ENCODE results near the gene TMEFF2. TPM values are rescaled to one million over a fixed set of nuclear protein-coding genes. Genes with fewer than 3 reads are reported as not detected.

The TMEFF2 gene
- total RNA-seq, 1 experiment from 2014 or later, result not detected

DNA sequence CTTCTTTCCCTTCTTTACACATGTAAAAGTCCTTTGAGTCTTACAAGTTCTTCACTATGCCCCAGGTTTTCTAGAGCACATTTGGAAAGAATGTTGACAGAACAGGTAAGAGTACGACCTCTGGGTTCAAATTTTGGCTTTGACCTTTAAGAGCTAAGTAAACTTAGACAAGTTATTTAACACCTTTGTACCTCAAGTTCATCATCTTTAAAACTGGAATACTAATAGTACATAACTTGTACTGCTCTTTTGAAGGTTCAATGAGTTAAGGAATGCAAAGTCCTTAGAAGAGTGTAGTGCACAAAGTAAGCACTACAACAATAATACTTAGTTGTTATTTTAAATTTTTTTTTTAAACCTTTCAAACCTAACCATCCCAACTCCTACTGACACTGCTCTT, 156.6 kb downstream of the TMEFF2 start:
- DNase-seq (ENCODE audit: low spot score), result no peak
- in situ Hi-C loops (cut with HindIII; ENCODE audit: low sequenced_read_pairs), result no loop called here

DNA sequence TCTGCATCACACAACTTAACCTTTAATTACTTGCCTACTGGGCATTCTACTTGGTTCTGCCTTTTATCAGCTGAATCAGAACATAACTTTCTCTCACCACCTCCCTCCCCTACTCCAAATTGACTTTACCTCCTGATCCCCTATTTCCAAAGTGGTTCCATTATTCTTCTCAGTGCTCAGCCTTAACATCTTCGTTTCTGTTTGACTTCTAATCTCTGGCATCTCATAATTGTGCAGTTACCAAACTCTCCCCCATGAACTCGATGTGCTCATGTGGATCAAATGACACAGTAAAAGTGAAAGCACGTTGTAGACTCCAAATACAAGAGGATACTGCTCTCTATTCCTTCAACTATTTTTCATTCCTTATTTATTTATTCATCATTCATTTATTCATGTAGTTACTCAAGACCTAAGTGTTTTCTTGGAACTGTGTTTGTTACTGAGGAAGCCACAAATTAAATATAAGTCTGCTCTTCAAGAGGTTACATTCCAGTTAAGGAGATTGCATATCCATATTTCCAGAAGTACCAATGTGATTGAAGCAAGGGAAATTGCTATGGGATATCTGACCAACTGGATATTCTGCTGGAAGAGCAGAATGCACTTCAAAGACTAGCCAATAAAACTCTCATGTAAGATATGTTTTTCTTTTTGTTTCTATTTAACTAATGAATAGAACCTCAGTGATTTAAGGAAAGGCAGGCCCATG, 158.8 kb downstream of the TMEFF2 start:
- no peak for DNase-seq (ENCODE audit: low spot score)
- in situ Hi-C loops (cut with HindIII; ENCODE audit: low sequenced_read_pairs), result no loop called here

DNA sequence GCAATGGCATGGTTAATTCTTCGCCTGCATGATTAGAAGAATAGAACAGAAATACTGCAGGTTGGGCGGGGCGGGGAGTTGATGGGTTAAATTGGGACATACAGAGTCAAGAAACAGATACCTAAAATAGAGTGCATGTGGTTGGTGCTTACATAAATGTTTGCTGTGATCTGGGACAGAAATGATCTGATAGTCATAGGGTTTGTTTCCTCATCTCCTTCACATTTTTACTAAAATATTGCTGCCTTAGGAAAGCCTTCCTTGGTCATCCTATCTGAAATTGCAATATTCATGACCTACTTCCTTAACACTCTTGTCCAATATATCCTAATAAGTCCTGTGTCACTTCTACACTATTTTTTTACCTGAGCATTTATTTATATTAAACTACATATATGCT, 163.9 kb downstream of the TMEFF2 start:
- in situ Hi-C loops (cut with HindIII; ENCODE audit: low sequenced_read_pairs), result no loop called here
- DNase-seq (ENCODE audit: low spot score), result no peak

DNA sequence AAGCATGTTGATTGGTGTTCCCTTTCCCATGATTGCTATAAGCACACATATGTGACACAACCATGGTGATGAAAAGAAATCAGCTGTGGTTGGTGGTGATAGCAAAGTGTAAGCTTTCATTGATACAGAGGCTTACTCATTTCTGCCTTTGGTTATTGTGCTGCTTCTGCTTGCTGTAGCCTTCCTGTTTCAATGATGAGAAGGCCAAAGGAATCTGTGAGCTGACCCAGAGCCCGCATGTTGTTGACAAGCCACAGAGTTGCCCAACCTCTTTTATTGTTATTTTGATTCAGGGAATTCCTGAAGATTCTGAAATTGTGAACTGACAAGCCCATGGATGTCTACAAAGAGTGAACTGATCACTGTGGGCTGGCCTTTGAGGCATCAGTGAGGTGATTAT, 164.4 kb downstream of the TMEFF2 start:
- no peak for DNase-seq (ENCODE audit: low spot score)
- in situ Hi-C loops (cut with HindIII; ENCODE audit: low sequenced_read_pairs), result no loop called here

- in situ Hi-C loops (cut with HindIII; ENCODE audit: low sequenced_read_pairs), result no loop called here
- no peak for DNase-seq (ENCODE audit: low spot score)
Measured at GRCh38 chr2:192029089-192029488, 165.6 kb downstream of the TMEFF2 start.

- no peak for DNase-seq (ENCODE audit: low spot score)
- in situ Hi-C loops (cut with HindIII; ENCODE audit: low sequenced_read_pairs), result no loop called here
Measured at GRCh38 chr2:192026825-192027120, 168.0 kb downstream of the TMEFF2 start.

- in situ Hi-C loops (cut with HindIII; ENCODE audit: low sequenced_read_pairs), result no loop called here
- no peak for DNase-seq (ENCODE audit: low spot score)
Measured at GRCh38 chr2:192026059-192026824, 168.5 kb downstream of the TMEFF2 start.

DNA sequence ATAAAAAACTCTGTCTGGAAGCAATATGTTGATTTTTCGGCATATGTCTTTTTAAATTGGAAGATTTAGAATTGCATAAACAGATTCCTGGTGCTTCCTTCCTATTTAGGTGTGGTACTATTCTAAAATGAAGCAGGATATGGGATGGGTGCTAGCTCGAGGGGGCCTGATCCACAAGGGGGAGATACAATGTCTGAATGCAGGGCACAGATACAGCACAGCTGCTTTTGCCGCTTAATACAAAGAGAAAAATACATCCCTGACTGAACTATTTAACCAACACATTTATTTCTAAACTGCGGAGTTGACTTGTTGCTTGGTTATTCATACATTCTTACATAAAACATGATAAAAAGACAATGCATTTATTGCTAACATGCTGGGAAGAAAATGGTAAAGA, 169.1 kb downstream of the TMEFF2 start:
- in situ Hi-C loops (cut with HindIII; ENCODE audit: low sequenced_read_pairs), result no loop called here
- DNase-seq (ENCODE audit: low spot score), result no peak

- no peak for DNase-seq (ENCODE audit: low spot score)
- in situ Hi-C loops (cut with HindIII; ENCODE audit: low sequenced_read_pairs), result no loop called here
Measured at GRCh38 chr2:192023006-192023405, 171.7 kb downstream of the TMEFF2 start.

- in situ Hi-C loops (cut with HindIII; ENCODE audit: low sequenced_read_pairs), result no loop called here
- DNase-seq (ENCODE audit: low spot score), result no peak
Measured at GRCh38 chr2:192017844-192018243, 176.9 kb downstream of the TMEFF2 start.

GRCh38 chr2:192016265-192016664, 178.5 kb downstream of the TMEFF2 start:
- in situ Hi-C loops (cut with HindIII; ENCODE audit: low sequenced_read_pairs), result no loop called here
- no peak for DNase-seq (ENCODE audit: low spot score)

GRCh38 chr2:192013211-192013610, 181.5 kb downstream of the TMEFF2 start:
- no peak for DNase-seq (ENCODE audit: low spot score)
- in situ Hi-C loops (cut with HindIII; ENCODE audit: low sequenced_read_pairs), result no loop called here

- in situ Hi-C loops (cut with HindIII; ENCODE audit: low sequenced_read_pairs), result no loop called here
- no peak for DNase-seq (ENCODE audit: low spot score)
Measured at GRCh38 chr2:192011196-192011595, 183.5 kb downstream of the TMEFF2 start.

DNA sequence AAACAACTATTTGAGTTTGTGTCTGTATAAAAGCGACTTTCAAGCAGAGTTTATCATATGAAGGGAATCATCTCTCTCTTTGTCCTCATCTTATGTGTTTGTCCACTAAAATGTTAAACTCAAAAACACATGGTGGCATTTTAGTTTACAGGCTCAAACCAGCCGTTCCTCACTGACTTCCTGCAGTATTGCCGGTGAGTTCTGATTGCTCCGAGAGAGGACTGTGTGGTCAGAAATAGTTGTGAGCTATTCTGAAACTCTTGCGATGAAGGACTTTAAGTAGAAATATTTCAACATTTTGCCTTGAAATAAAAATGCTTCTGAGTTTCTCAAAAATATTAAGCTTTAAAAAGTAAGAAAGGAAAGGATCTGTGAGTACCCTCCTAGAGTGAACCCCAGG, 184.7 kb downstream of the TMEFF2 start:
- in situ Hi-C loops (cut with HindIII; ENCODE audit: low sequenced_read_pairs), result no loop called here
- no peak for DNase-seq (ENCODE audit: low spot score)

DNA sequence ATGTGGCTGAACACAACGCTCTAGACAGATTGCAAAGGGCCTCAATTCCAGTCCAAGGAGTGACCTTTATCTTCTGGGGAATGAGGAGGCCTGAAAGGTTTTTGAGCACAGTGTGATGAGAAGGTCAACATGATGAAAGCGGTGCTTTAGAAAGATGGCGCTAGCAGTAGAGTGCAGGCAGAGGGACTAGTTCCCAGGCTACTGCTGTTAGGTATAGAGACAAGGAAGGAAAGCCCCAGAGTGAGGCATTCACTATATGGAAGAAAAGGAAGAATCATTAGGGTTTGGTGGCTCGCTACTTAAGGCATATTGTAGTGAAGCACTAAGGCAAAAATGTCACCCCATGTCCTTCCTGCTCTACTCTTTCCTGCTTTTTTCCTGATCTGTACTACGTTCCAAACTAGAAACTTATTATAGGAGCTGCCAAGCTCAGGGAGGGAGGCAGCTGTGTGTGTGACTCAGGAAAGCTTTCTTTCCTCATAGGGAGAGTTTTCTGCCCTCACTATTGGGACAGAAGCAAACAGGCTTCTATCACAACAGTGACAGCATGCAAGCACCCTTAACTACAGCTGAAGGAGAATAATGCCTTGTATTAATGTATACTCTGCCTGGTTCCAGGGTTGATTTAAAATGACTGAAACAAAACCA, 187.0 kb downstream of the TMEFF2 start:
- in situ Hi-C loops (cut with HindIII; ENCODE audit: low sequenced_read_pairs), result no loop called here
- no peak for DNase-seq (ENCODE audit: low spot score)

DNA sequence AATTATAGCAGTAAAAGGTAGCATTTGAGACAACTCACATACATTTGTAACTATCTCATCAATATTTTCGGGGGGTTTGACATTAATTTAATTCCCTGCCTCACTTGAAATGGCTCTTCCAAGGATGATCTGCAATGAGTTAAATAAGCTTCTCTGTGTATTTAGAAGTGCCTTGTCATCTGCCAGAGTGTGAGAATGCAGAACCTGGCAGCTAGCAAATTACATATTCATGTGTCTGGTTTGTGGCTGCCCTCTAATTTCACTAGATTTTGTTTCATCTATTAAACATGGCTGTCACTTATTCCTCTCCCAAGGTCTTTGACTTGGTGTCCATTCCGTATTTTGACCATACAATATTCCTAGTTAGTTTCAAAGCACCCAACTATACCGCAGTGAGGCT, 189.5 kb downstream of the TMEFF2 start:
- DNase-seq (ENCODE audit: low spot score), result no peak
- in situ Hi-C loops (cut with HindIII; ENCODE audit: low sequenced_read_pairs), result no loop called here

GRCh38 chr2:192004188-192004963, 190.4 kb downstream of the TMEFF2 start:
- DNase-seq (ENCODE audit: low spot score), result no peak
- in situ Hi-C loops (cut with HindIII; ENCODE audit: low sequenced_read_pairs), result no loop called here

DNA sequence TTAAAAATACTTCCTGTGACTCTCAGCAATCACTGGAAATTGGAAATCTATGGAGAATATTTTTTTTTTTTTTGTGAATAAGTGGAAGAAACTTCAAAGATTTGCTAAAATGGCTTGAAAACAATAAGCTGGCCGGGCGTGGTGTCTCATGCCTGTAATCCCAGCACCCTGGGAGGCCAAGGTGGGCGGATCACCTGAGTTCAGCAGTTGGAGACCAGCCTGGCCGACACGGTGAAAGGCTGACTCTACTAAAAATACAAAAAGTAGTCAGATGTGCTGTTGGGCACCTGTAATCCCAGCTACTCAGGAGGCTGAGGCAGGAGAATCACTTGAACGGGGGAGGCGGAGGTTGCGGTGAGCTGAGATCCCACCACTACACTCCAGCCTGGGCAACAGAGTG, 192.3 kb downstream of the TMEFF2 start:
- DNase-seq (ENCODE audit: low spot score), result no peak
- in situ Hi-C loops (cut with HindIII; ENCODE audit: low sequenced_read_pairs), result no loop called here

GRCh38 chr2:192000196-192000980, 194.3 kb downstream of the TMEFF2 start:
- in situ Hi-C loops (cut with HindIII; ENCODE audit: low sequenced_read_pairs), result no loop called here

More at GRCh38 chr2:192000196-192000980, 194.3 kb downstream of the TMEFF2 start:
- DNase-seq (ENCODE audit: low spot score), result peak; percentile 79

Measured in G401 (cell line).